ENCODE measurements around the gene ZMYND19. TPM values are rescaled to one million over a fixed set of nuclear protein-coding genes. Genes with fewer than 3 reads are reported as not detected.
A peak's percentile ranks its signal among the peaks of the same experiment; 100 is the strongest.

The ZMYND19 gene
- total RNA-seq, 2 experiments from 2014 or later, result 45.9 to 46.5 TPM

DNA sequence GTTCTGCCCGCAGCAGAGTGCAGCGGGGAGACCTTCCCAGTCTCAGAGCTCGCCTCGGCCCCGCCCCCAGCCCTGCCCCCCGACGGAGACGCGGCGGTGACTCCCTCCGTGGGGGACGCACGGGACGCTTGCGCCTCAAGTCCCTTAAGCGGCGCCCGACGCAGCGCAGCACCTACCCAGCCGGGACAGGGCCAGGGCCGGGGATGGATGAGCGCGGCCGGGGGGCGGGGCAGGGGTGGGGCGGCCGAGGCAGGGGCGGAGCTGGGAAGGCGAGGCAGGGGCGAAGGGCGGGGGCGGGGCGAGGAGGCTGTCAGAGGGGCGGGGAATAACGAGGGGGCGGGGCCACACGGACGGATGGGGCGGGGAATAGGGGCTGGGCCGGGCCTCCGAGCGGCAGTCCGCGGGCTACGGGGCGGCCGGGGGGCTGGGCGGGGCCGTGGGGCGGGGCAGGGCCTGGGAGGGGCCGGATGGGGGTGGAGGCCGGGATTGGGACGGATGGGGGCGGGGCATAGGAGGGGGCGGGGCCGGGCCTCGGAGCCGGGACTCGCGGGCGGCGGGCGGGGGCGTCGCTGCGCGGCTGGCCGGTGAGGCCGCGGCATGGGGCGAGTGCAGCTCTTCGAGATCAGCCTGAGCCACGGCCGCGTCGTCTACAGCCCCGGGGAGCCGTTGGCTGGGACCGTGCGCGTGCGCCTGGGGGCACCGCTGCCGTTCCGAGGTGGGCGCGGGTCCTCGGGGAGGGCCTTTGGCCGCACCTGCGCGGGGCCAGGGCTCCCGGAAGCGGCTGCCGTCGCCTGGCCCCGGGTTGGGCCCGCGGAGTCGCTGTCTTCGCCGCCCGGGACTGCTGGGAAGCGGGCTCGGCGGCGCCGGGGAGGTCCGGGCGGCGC, 15.1 kb upstream of the ZMYND19 start, which contains the start of gene ARRDC1:
Gene ARRDC1, plus strand, starts transcription at position 566 of the 884 bp plus-strand sequence. Its CDS starts 32 bp downstream, at position 598.
- ChIA-PET CTCF (no interaction called here), POLR2A (no interaction called here)
- Mint-ChIP-seq H3K36me3 (ENCODE audit: low read depth) (no peaks in the 10 kb centered on the region), H3K4me3 (peak within 1 kb of the TSS; percentile 80), H3K4me1 (ENCODE audit: low read depth) (peaks cover 23% of the 10 kb centered on the region), H3K27me3 (no peaks in the 10 kb centered on the region), H3K9me3 (no peaks in the 10 kb centered on the region), H3K27ac (peak within 1 kb of the TSS; percentile 15)
- peak; percentile 88 for ATAC-seq
- intact Hi-C loops (cut with micrococcal nuclease), result no loop called here
- TF ChIP-seq, protein P1, sequence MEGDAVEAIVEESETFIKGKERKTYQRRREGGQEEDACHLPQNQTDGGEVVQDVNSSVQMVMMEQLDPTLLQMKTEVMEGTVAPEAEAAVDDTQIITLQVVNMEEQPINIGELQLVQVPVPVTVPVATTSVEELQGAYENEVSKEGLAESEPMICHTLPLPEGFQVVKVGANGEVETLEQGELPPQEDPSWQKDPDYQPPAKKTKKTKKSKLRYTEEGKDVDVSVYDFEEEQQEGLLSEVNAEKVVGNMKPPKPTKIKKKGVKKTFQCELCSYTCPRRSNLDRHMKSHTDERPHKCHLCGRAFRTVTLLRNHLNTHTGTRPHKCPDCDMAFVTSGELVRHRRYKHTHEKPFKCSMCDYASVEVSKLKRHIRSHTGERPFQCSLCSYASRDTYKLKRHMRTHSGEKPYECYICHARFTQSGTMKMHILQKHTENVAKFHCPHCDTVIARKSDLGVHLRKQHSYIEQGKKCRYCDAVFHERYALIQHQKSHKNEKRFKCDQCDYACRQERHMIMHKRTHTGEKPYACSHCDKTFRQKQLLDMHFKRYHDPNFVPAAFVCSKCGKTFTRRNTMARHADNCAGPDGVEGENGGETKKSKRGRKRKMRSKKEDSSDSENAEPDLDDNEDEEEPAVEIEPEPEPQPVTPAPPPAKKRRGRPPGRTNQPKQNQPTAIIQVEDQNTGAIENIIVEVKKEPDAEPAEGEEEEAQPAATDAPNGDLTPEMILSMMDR (IDR thresholded peaks at IDR 0.05), result no peak
- DNase-seq, result peak; percentile 93

DNA sequence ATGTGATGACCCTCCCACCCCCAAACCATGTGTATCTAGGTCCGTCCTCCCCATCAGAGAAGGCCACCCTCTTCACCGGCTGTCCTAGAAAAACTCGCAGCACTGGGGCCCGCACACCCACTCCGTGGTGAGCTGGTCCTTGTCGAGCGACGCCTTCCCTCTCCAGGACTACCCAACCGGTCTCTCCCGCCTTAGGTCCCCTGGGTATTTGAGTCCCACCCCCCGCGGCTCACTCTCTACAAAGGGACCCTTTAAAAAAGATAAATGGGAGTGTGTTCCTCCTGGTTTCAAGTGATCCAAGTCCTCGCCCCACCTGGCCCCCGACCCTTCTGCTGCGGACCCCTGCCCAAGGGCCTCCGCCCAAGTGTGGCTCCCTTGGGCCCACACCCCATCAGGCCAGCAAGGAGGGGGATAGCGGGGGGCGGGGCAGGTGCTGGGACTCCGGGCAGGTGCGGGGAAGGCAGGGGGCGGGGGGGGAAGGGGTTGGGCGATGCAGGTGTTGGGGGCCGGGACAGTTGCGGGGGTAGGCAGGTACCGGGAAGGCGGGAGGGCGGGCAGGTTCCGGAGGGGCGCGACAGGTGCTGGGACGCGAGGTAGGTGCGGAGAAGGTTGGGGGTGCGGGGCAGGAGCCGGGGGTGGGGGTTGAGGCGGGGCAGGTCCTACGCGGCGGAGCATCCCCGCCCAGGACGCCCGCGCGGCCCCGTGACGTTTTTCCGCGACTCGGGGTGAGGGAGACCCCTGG, 14.2 kb upstream of the ZMYND19 start:
- ATAC-seq (no peak), DNase-seq (no peak)
- CTCF ChIA-PET, result no interaction called here
- Mint-ChIP-seq H3K4me3 (peak overlapping the region; percentile 42), H3K9me3 (no peaks in the 10 kb centered on the region), H3K27me3 (no peaks in the 10 kb centered on the region), H3K4me1 (ENCODE audit: low read depth) (peaks cover 23% of the 10 kb centered on the region), H3K36me3 (ENCODE audit: low read depth) (no peaks in the 10 kb centered on the region), H3K27ac (no peak overlapping the region)
- intact Hi-C loops (cut with micrococcal nuclease), result no loop called here
- POLR2A ChIA-PET, result interaction anchor here (1.7 kb wide), 1 partner anchor 13 kb away, joined by 7 read pairs; the partner anchor contains the start of gene ZMYND19
- TF ChIP-seq, protein P1 (IDR thresholded peaks at IDR 0.05), result no peak

DNA sequence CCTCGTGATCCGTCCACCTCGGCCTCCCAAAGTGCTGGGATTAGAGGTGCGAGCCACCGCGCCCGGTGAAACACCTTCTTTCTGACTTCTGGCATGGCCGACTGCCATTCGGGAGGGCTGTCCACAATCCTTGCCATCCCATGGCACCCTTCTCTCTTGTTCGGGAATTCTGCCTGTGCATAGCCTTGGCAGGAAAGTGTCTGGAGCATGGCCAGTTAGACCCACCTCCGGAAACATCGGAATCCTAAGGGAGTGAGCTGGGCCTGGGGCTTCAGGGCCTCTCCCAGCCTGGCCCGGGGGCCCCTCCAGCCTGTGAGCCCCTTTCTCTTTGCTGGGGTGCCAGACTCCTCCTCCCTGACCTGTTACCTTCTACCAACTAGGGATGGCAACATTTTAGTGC, 13.6 kb upstream of the ZMYND19 start:
- Mint-ChIP-seq H3K9me3 (no peaks in the 10 kb centered on the region), H3K27me3 (no peaks in the 10 kb centered on the region), H3K4me1 (ENCODE audit: low read depth) (peaks cover 23% of the 10 kb centered on the region), H3K36me3 (ENCODE audit: low read depth) (no peaks in the 10 kb centered on the region), H3K27ac (no peak overlapping the region), H3K4me3 (peak overlapping the region; percentile 42)
- intact Hi-C loops (cut with micrococcal nuclease), result no loop called here
- TF ChIP-seq, protein P1 (IDR thresholded peaks at IDR 0.05), result no peak
- no peak for DNase-seq
- ATAC-seq, result no peak
- ChIA-PET POLR2A (interaction anchor here (1.7 kb wide), 1 partner anchor 12 kb away, joined by 7 read pairs; the partner anchor contains the start of gene ZMYND19), CTCF (no interaction called here)

DNA sequence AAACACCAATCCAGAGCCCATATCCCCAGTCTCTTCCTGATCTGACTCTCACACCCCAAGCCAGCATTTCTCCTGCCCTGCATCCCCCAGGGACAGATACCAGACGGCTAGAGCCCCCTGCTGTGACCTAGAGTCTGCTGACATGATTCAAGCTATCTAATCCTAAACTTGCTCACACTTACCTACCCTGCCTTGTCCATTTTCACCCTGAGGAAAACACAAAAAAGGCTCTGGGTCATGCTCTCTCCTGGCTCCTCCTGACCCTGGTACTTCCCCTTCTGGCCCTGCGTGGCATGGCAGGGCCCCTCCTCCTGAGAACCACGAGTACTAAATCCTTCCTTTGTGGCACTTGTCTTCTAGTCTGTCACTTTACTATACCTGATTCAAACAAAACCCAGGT, 12.3 kb upstream of the ZMYND19 start:
- POLR2A ChIA-PET, result interaction anchor here (0.6 to 1.7 kb wide), 4 partner anchors 11 to 1297 kb away, joined by 3 to 7 read pairs (median 3); partner anchors contain the start of genes EHMT1 and ZMYND19
- Mint-ChIP-seq H3K27ac (no peak overlapping the region), H3K9me3 (no peaks in the 10 kb centered on the region), H3K36me3 (ENCODE audit: low read depth) (no peaks in the 10 kb centered on the region), H3K4me1 (ENCODE audit: low read depth) (peaks cover 21% of the 10 kb centered on the region), H3K4me3 (no peak overlapping the region), H3K27me3 (no peaks in the 10 kb centered on the region)
- DNase-seq, result no peak
- intact Hi-C loops (cut with micrococcal nuclease), result no loop called here
- CTCF ChIA-PET, result interaction anchor here (0.7 kb wide), 1 partner anchor 70 kb away, joined by 3 read pairs; no protein-coding TSS in a partner anchor
- TF ChIP-seq, protein P1 (IDR thresholded peaks at IDR 0.05), result no peak
- no peak for ATAC-seq

Data from activated CD8-positive, alpha-beta T cell treated with anti-CD3 and anti-CD28 coated beads for 36 hours (primary cell).